Type B pancreatic cell (in vitro differentiated cells): ENCODE results near the gene TTC12. TPM values are rescaled to one million over a fixed set of nuclear protein-coding genes. Genes with fewer than 3 reads are reported as not detected.

Experiments
- DNase-seq: peaks from one replicate; pipeline ENCODE4 v3.0.0; 2021; ENCODE audit warnings: mixed read lengths; ENCODE audit not compliant: unreplicated experiment; ENCODE audit errors: extremely low spot score
- H3K27ac Mint-ChIP-seq: 2 replicates; pipeline ENCODE4 v1.8.0; 2021; ENCODE audit warnings: mild to moderate bottlenecking, mixed read lengths
- H3K27me3 Mint-ChIP-seq: 2 replicates; pipeline ENCODE4 v1.8.0; 2021; ENCODE audit warnings: mixed read lengths
- H3K36me3 Mint-ChIP-seq: 2 replicates; pipeline ENCODE4 v1.8.0; 2021; ENCODE audit warnings: mixed read lengths
- H3K4me1 Mint-ChIP-seq: one replicate; pipeline ENCODE4 v1.8.0; 2021; ENCODE audit warnings: mixed read lengths; ENCODE audit not compliant: unreplicated experiment
- H3K4me3 Mint-ChIP-seq: 2 replicates; pipeline ENCODE4 v1.8.0; 2021; ENCODE audit warnings: mild to moderate bottlenecking, mixed read lengths
- H3K9me3 Mint-ChIP-seq: 2 replicates; pipeline ENCODE4 v1.8.0; 2021; ENCODE audit warnings: mixed read lengths
- CTCF ChIP-seq: fragments of 200-600 bp; sonication (generic); conservative IDR thresholded peaks from 2 replicates; pipeline ENCODE4 v1.5.0; 2021; ENCODE audit warnings: antibody characterized with exemption, mild to moderate bottlenecking
- long read RNA-seq: library from polyadenylated mRNA; unstranded; transcript quantifications from one replicate; pipeline ENCODE4 v2.0.0, GENCODE V29; 2020
- total RNA-seq: library from RNA; stranded (reverse); gene quantifications from 2 replicates; pipeline ENCODE4 v1.2.1, GENCODE V29; 2021; ENCODE audit warnings: low replicate concordance

TTC12 gene
- total RNA-seq: 17.8 and 27.6 TPM in 2 replicates
- long read RNA-seq, transcript TTC12-219 (22 exons, 2,315 nt): major isoform, 23 of 56 reads
- long read RNA-seq, partial matches to known transcripts: 10 of 56 reads
- long read RNA-seq, other reads (novel, unspliced or antisense): 23 of 56 reads

DNA sequence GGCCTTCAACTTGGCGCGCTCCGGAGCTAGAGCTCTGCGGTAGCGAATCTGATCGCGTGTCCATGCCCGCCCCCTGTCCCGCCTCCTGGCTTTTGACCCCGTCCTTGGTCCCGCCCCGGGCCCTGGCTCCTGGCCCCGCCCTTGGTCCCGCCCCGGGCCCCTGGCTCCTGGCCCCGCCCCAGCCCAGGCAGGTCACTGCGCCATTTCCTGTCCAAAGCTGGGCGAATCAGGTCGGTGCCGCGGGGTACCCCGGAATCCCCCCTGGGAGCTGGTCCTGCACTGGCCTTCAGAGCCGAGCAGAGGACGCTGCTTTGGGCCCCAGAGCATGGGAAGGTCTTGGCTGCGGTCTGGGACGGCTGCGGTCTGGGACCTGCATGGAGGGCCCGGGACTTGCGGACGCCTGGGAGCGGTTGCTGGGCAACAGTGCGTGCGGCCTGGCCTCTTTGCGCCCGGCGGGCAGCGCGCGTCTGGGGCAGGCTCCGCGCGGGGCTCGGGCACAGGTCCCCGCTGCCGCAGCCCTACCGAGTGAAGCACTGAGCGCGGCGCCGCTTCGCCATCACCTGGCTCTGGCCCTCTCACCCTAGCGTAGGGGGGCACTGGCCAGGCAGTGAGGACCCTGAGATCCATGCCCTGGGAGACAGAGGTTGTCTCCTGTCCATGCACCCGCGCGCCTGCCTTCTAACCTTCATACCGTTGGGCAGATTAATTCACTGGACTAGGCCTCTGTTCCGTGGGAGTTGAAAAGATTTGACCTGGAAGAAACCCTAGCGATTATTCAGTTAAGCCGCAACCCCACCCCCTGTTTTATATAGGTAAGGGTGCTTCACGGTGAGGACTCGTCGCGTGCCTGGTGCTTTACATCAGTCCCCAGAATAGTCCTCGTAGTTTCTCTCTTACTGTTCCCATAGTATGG lies at the start of gene TTC12:
Gene TTC12 (plus strand): TSS at position 195 of the 913 bp plus-strand sequence. CDS start 1,675 bp downstream, outside the sequence.
- peak; percentile 97 for DNase-seq
- Mint-ChIP-seq H3K9me3 (peaks cover 15% of the 10 kb centered on the region), H3K27me3 (no peaks in the 10 kb centered on the region), H3K27ac (peak within 1 kb of the TSS; percentile 77), H3K4me1 (peaks cover 27% of the 10 kb centered on the region), H3K4me3 (peak within 1 kb of the TSS; percentile 89), H3K36me3 (peaks cover 28% of the 10 kb centered on the region)
- TF ChIP-seq CTCF: no peak

- no peak overlapping the region for H3K27ac Mint-ChIP-seq
- no peak for TF ChIP-seq CTCF
- H3K4me3 Mint-ChIP-seq: no peak overlapping the region
- H3K27me3 Mint-ChIP-seq: no peaks in the 10 kb centered on the region
- H3K4me1 Mint-ChIP-seq: no peaks in the 10 kb centered on the region
- H3K36me3 Mint-ChIP-seq: peaks cover 17% of the 10 kb centered on the region
- no peaks in the 10 kb centered on the region for H3K9me3 Mint-ChIP-seq
- DNase-seq: no peak
These were observed 49.0 kb upstream of the TTC12 start for GRCh38 chr11:113265362-113265761.

DNA sequence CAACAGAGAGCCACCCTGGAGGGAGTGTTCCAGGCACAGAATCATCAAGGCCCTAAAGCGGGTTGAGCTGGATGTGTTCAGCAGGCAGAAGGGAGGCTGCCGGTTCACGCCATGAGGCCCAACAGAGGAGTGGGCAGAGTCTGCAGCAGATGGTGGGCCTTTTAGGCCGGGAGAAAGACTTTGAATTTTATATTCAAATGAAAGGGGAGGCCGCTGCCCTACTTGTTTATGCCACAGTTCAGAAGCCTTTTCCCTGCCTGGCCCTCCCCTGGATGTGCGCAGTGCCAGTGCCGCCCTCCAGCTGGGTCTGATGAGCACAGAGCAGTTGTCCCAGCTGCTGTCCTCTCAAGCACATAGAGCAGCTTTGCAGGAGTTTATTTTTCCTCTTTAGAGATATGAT lies 46.9 kb upstream of the TTC12 start:
- DNase-seq: no peak
- no peak for TF ChIP-seq CTCF
- Mint-ChIP-seq H3K27me3 (no peaks in the 10 kb centered on the region), H3K36me3 (peaks cover 15% of the 10 kb centered on the region), H3K4me3 (no peak overlapping the region), H3K27ac (no peak overlapping the region), H3K9me3 (no peaks in the 10 kb centered on the region), H3K4me1 (no peaks in the 10 kb centered on the region)

GRCh38 chr11:113269096-113269495 lies 45.3 kb upstream of the TTC12 start:
- H3K36me3 Mint-ChIP-seq: peaks cover 16% of the 10 kb centered on the region
- no peaks in the 10 kb centered on the region for H3K27me3 Mint-ChIP-seq
- peaks cover 3% of the 10 kb centered on the region for H3K4me1 Mint-ChIP-seq
- H3K27ac Mint-ChIP-seq: no peak overlapping the region
- no peak for TF ChIP-seq CTCF
- no peaks in the 10 kb centered on the region for H3K9me3 Mint-ChIP-seq
- no peak overlapping the region for H3K4me3 Mint-ChIP-seq
- no peak for DNase-seq

DNA sequence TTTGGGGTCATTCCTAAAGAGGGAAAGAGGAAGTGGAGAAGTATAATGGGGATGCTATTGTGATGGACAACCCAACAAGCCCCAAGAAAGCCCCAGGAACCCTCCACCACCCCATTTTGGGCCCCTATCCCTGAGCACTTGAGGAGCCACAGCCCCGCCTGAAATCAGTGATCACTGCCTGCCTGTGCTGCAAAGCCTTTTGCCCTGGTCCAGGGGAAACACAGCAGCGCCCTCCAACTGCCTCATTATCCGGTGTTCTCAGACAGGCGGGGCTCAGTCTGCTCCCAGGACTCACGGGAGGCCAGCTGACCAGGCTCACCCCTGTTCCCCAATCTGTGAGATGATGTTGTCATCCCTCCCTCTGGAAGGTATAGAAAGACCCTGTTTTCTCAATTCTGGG lies 44.7 kb upstream of the TTC12 start:
- no peak for TF ChIP-seq CTCF
- Mint-ChIP-seq H3K4me3 (no peak overlapping the region), H3K27me3 (no peaks in the 10 kb centered on the region), H3K4me1 (peaks cover 3% of the 10 kb centered on the region), H3K27ac (no peak overlapping the region), H3K36me3 (peaks cover 16% of the 10 kb centered on the region), H3K9me3 (no peaks in the 10 kb centered on the region)
- no peak for DNase-seq
